Right hindlimb (tissue), 1 donor: ENCODE measurements around the gene MYZAP.

Source experiments
- DNase-seq: peaks from one replicate; pipeline ENCODE4 v3.0.0-alpha.2; 2018

Gene MYZAP

GRCh38 chr15:57705746-57706404 lies 114.2 kb downstream of the MYZAP start:
- DNase-seq = no peak

GRCh38 chr15:57706405-57707209 lies 114.9 kb downstream of the MYZAP start, which contains the start of gene POLR2M:
TSS of gene POLR2M (plus strand) at chr15:57706714. CDS start at chr15:57706843, 129 bp downstream.
- peak; percentile 98 for DNase-seq

DNA sequence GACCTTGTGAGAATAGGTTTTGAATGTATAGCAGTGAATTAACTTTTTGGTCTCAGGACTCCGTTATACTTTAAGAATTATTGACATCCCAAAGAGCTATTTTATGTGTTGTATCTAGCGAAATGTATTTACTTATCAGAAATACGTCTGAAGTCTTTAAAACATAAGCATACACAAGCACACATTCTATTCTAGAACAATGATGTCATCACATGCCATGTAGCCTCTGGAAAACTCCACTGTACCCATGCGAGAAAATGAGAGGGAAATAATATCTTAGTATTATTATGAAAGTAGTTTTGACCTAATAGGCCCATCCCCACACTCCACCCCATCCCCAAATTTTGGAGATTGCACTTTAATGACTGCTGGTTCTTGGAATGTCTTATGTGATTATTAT lies 116.3 kb downstream of the MYZAP start:
- no peak for DNase-seq

- no peak for DNase-seq
Measured at GRCh38 chr15:57718309-57718708, 126.6 kb downstream of the MYZAP start.

GRCh38 chr15:57720867-57721266 lies 129.2 kb downstream of the MYZAP start:
- no peak for DNase-seq

DNA sequence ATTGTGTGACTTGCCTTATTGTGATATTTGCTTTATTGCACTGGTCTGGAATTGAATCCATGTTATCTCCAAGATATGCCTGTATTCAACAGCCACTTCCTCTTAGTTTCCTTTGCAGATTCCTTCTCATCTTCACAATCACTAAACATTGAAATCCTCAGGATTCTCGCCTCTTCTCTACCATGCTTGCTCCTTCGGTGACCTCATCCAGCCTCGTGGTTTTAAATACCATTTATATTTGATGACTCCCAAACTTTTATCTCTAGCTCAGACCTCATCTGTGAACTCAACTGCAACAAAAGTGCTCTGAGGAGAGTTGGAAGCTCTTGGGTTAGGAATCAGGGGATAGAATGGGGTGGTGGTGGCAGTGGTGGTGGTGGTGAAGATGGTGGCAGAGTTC lies 134.7 kb downstream of the MYZAP start:
- no peak for DNase-seq

DNA sequence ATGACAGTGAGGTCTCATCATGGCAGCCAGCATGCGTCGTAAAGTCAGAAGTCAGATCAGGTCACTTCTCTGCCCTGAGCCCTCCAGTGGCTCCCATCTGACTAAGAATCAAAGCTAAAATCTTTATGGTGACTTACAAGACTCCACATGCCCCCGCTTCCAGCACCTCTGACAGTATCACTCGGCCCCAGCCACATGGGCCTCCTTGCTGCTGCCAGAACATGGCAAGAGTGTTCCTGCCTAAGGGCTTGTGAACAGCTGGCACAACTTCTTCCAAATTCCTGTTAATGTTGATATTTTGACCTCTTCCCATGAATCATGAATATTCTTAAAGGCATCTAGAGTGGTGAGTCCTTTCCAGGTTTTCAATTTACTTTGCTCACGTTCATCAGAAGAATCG lies 135.3 kb downstream of the MYZAP start:
- no peak for DNase-seq

GRCh38 chr15:57728436-57728835 lies 136.7 kb downstream of the MYZAP start:
- no peak for DNase-seq

GRCh38 chr15:57730876-57731275 lies 139.2 kb downstream of the MYZAP start:
- DNase-seq = peak; percentile 73

GRCh38 chr15:57731530-57732103 lies 139.9 kb downstream of the MYZAP start:
- no peak for DNase-seq

- peak; percentile 34 for DNase-seq
Measured at GRCh38 chr15:57732526-57733331, 141.0 kb downstream of the MYZAP start.

DNA sequence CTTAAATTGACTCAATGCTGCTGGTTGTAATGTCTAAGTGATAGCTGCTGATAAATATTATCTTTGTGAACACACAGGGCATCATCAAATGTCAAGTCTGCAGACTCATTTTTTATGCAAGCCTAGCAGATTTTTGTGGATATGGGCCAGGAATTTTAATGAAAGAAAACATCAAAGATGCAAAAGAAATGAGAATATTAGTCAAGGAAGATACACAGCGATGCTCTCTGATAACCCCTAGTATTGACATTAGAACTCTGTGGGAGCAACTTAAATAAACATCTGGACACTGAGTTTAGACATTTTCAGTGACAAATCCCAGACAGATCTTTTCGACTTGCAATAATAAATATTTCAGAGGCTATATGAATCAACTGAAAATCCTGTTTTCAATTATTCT lies 143.2 kb downstream of the MYZAP start:
- DNase-seq = no peak
